CD14-positive monocyte (primary cell): ENCODE data around the gene GRM3. TPM values are rescaled to one million over a fixed set of nuclear protein-coding genes. Genes with fewer than 3 reads are reported as not detected.

Experiments used
- DNase-seq, 3 donors: peaks; one replicate each; pipeline ENCODE4 v3.0.0-alpha.2; 2011 to 2022
- H2AFZ ChIP-seq: 2 replicates; pipeline ENCODE4 v1.6.0; 2012; ENCODE audit warnings: mild to moderate bottlenecking, low read depth, low read length, inconsistent platforms; ENCODE audit not compliant: insufficient read depth, poor library complexity, severe bottlenecking
- H3K27ac ChIP-seq, 2 donors: 1 replicate in 1 of 2; 2 replicates in 1 of 2; pipeline ENCODE4 v1.5.1; 2012 to 2013; ENCODE audit warnings: low read length in 2 of 2, control low read depth in 1 of 2, inconsistent platforms in 1 of 2, low read depth in 1 of 2, mild to moderate bottlenecking in 1 of 2
- H3K27me3 ChIP-seq, 2 donors: one replicate each; pipeline versions ENCODE4 v1.6.0 to v1.6.1; 2011 to 2013; ENCODE audit warnings: low read length in 2 of 2; ENCODE audit not compliant: control insufficient read depth in 2 of 2, insufficient read depth in 2 of 2
- H3K36me3 ChIP-seq, 2 donors: replicated peaks in 1 of 2; 1 replicate in 1 of 2; 2 replicates in 1 of 2; pipeline versions ENCODE4 v1.5.1 to v1.6.1; 2012 to 2013; ENCODE audit warnings: low read length in 2 of 2, control low read depth in 1 of 2, inconsistent platforms in 1 of 2, mild to moderate bottlenecking in 1 of 2; ENCODE audit not compliant: insufficient read depth in 2 of 2, control insufficient read depth in 1 of 2
- H3K4me1 ChIP-seq, 2 donors: 1 replicate in 1 of 2; 2 replicates in 1 of 2; pipeline versions ENCODE4 v1.5.1 to v1.6.1; 2012 to 2013; ENCODE audit warnings: low read length in 2 of 2, control low read depth in 1 of 2, inconsistent platforms in 1 of 2, mild to moderate bottlenecking in 1 of 2, moderate library complexity in 1 of 2; ENCODE audit not compliant: insufficient read depth in 2 of 2, control insufficient read depth in 1 of 2
- H3K4me2 ChIP-seq: replicated peaks from 2 replicates; pipeline ENCODE3; 2012; ENCODE audit warnings: low read length, moderate library complexity, mild to moderate bottlenecking; ENCODE audit not compliant: poor library complexity, severe bottlenecking; ENCODE audit errors: extremely low read depth
- H3K4me3 ChIP-seq, 3 experiments: fragments of 200-600 bp in 1 of 3; sonication (generic) in 1 of 3; replicated peaks in 1 of 3; 1 replicate in 2 of 3; 2 replicates in 1 of 3; pipeline ENCODE4 v1.5.1; 2011 to 2013; ENCODE audit warnings: low read length in 3 of 3, mild to moderate bottlenecking in 3 of 3, control low read depth in 2 of 3, low read depth in 2 of 3, inconsistent platforms in 1 of 3, moderate library complexity in 1 of 3
- H3K79me2 ChIP-seq: 2 replicates; pipeline ENCODE4 v1.6.0; 2012; ENCODE audit warnings: mild to moderate bottlenecking, control low read depth, inconsistent platforms, low read length, moderate library complexity; ENCODE audit not compliant: insufficient read depth
- H3K9ac ChIP-seq: 2 replicates; pipeline ENCODE4 v1.6.0; 2017; ENCODE audit warnings: low read length, mild to moderate bottlenecking; ENCODE audit not compliant: insufficient read depth, poor library complexity, severe bottlenecking
- H3K9me3 ChIP-seq, 2 donors: replicated peaks in 1 of 2; 1 replicate in 1 of 2; 2 replicates in 1 of 2; pipeline versions ENCODE4 v1.5.1 to v1.6.1; 2012 to 2013; ENCODE audit warnings: low read length in 2 of 2, control low read depth in 1 of 2; ENCODE audit not compliant: control insufficient read depth in 1 of 2, insufficient read depth in 1 of 2
- H4K20me1 ChIP-seq: 2 replicates; pipeline ENCODE4 v1.6.0; 2012; ENCODE audit warnings: mild to moderate bottlenecking, low read length, control low read depth, moderate library complexity; ENCODE audit not compliant: insufficient read depth
- H3K27ac Mint-ChIP-seq, 7 donors: one replicate each; pipeline ENCODE4 v1.8.0; 2020; ENCODE audit warnings: mild to moderate bottlenecking in 7 of 7, mixed read lengths in 7 of 7, moderate library complexity in 6 of 7, inconsistent platforms in 2 of 7
- H3K27me3 Mint-ChIP-seq, 3 donors: one replicate each; pipeline ENCODE4 v1.8.0; 2021 to 2022; ENCODE audit warnings: low read depth in 3 of 3, mild to moderate bottlenecking in 3 of 3, mixed read lengths in 3 of 3, moderate library complexity in 3 of 3, inconsistent platforms in 1 of 3
- H3K36me3 Mint-ChIP-seq, 2 donors: one replicate each; pipeline ENCODE4 v1.8.0; 2020; ENCODE audit warnings: mixed read lengths in 2 of 2, inconsistent platforms in 1 of 2, mild to moderate bottlenecking in 1 of 2
- H3K4me1 Mint-ChIP-seq: one replicate; pipeline ENCODE4 v1.8.0; 2020; ENCODE audit warnings: mild to moderate bottlenecking, mixed read lengths
- H3K4me3 Mint-ChIP-seq, 2 donors: one replicate each; pipeline ENCODE4 v1.8.0; 2020; ENCODE audit warnings: mild to moderate bottlenecking in 2 of 2, mixed read lengths in 2 of 2, moderate library complexity in 1 of 2
- H3K9me3 Mint-ChIP-seq, 7 donors: one replicate each; pipeline ENCODE4 v1.8.0; 2020 to 2022; ENCODE audit warnings: mixed read lengths in 7 of 7, mild to moderate bottlenecking in 6 of 7, moderate library complexity in 6 of 7, inconsistent platforms in 2 of 7
- CTCF ChIP-seq: fragments of 200-600 bp; IDR thresholded peaks from one replicate; pipeline ENCODE4 v1.8.0; 2022; ENCODE audit warnings: antibody characterized with exemption, mild to moderate bottlenecking
- WGBS: methylation state at CpG from one replicate; pipeline ENCODE4 v1.1.5; 2013; ENCODE audit warnings: missing lambda C conversion rate; ENCODE audit not compliant: insufficient coverage; 5-methylcytosine and 5-hydroxymethylcytosine counted together
- intact Hi-C, 2 donors: fragments of 100-400 bp; cut with micrococcal nuclease; formaldehyde crosslinking; loops; one replicate each; pipeline versions ENCODE4 v1.15.0 to v1.15.1; 2023
- polyA plus RNA-seq, 3 donors: library from polyadenylated mRNA; depleted of rRNA in 1 of 3; unstranded in 2 of 3; stranded (reverse) in 1 of 3; fragments of 300-500 nt in 2 of 3; fragments of >200 nt in 1 of 3; fragmentation: Illumina TruSeq in 2 of 3; gene quantifications; 1 replicate in 2 of 3; 2 replicates in 1 of 3; pipeline ENCODE4 v1.2.3, GENCODE V29; 2012 to 2021

GRM3 gene
- polyA plus RNA-seq, 3 donors, result not detected

GRCh38 chr7:86793136-86793535 lies 149.4 kb downstream of the GRM3 start:
- Histone ChIP-seq H3K27me3 (no peaks in the 10 kb centered on the region), H3K4me3 (no peak overlapping the region), H3K79me2 (no peaks in the 10 kb centered on the region), H4K20me1 (no peaks in the 10 kb centered on the region), H3K4me1 (no peaks in the 10 kb centered on the region), H2AFZ (no peak overlapping the region), H3K27ac (no peak overlapping the region), H3K9me3 (peaks cover 0 to 5% of the 10 kb centered on the region in 2 donors), H3K4me2 (no peak overlapping the region), H3K36me3 (no peaks in the 10 kb centered on the region), H3K9ac (no peak overlapping the region)
- no peak for TF ChIP-seq CTCF
- Mint-ChIP-seq H3K27ac (no peak overlapping the region), H3K4me1 (no peaks in the 10 kb centered on the region), H3K27me3 (no peaks in the 10 kb centered on the region), H3K36me3 (no peaks in the 10 kb centered on the region), H3K9me3 (peaks cover 0 to 9% (median 3%) of the 10 kb centered on the region in 7 donors), H3K4me3 (no peak overlapping the region)
- 57% methylated on average over 1 of the region's 1 CpG for WGBS
- intact Hi-C loops, result no loop called here
- DNase-seq, result no peak

- Mint-ChIP-seq H3K9me3 (no peaks in the 10 kb centered on the region), H3K36me3 (no peaks in the 10 kb centered on the region), H3K4me3 (no peak overlapping the region), H3K27me3 (peaks cover 0 to 3% (median 0%) of the 10 kb centered on the region in 3 donors), H3K27ac (no peak overlapping the region), H3K4me1 (no peaks in the 10 kb centered on the region)
- Histone ChIP-seq H3K9me3 (no peaks in the 10 kb centered on the region), H4K20me1 (no peaks in the 10 kb centered on the region), H3K4me3 (no peak overlapping the region), H3K36me3 (no peaks in the 10 kb centered on the region), H3K9ac (no peak overlapping the region), H3K4me2 (no peak overlapping the region), H3K27me3 (no peaks in the 10 kb centered on the region), H2AFZ (no peak overlapping the region), H3K27ac (no peak overlapping the region), H3K79me2 (no peaks in the 10 kb centered on the region), H3K4me1 (no peaks in the 10 kb centered on the region)
- no peak for DNase-seq
- intact Hi-C loops, result no loop called here
- 0% methylated on average over 1 of the region's 5 CpGs for WGBS
- no peak for TF ChIP-seq CTCF
These were observed 171.1 kb downstream of the GRM3 start for GRCh38 chr7:86814661-86815379.
